Measurements from ENCODE around the gene TPPP2.

The TPPP2 gene

GRCh38 chr14:21075719-21076437, 45.9 kb downstream of the TPPP2 start:
- no peak for DNase-seq (ENCODE audit: low read depth in 3 of 3)

- no peak for DNase-seq (ENCODE audit: low read depth in 3 of 3)
Measured at GRCh38 chr14:21077672-21078071, 47.7 kb downstream of the TPPP2 start.

GRCh38 chr14:21078287-21078686, 48.3 kb downstream of the TPPP2 start:
- no peak for DNase-seq (ENCODE audit: low read depth in 3 of 3)

GRCh38 chr14:21078726-21079125, 48.7 kb downstream of the TPPP2 start:
- no peak for DNase-seq (ENCODE audit: low read depth in 3 of 3)

DNA sequence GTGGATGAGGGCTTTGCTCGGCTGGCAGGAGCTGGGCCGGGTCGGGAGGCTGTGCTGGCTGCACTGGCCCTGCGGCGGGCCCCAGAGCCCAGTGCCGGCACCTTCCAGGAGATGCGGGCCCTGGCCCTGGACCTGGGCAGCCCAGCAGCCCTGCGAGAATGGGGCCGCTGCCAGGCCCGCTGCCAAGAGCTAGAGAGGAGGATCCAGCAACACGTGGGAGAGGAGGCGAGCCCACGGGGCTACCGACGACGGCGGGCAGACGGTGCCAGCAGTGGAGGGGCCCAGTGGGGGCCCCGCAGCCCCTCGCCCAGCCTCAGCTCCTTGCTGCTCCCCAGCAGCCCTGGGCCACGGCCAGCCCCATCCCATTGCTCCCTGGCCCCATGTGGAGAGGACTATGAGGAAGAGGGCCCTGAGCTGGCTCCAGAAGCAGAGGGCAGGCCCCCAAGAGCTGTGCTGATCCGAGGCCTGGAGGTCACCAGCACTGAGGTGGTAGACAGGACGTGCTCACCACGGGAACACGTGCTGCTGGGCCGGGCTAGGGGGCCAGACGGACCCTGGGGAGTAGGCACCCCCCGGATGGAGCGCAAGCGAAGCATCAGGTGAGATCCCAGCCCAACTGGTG, 51.6 kb downstream of the TPPP2 start:
- DNase-seq (ENCODE audit: low read depth in 3 of 3): no peak
